Stomach smooth muscle (tissue), 2 donors: ENCODE results near the gene FABP1.
A peak's percentile ranks its signal among the peaks of the same experiment; 100 is the strongest.

ENCODE experiments used
- H3K27ac ChIP-seq: one replicate; pipeline ENCODE4 v1.7.0; 2013; ENCODE audit warnings: mild to moderate bottlenecking, low read length, inconsistent platforms
- H3K27me3 ChIP-seq, 2 donors: one replicate each; pipeline ENCODE4 v1.7.0; 2013; ENCODE audit warnings: low read length in 2 of 2; ENCODE audit not compliant: insufficient read depth in 2 of 2, control insufficient read depth in 1 of 2
- H3K36me3 ChIP-seq, 2 donors: one replicate each; pipeline ENCODE4 v1.7.0; 2013; ENCODE audit warnings: low read length in 2 of 2; ENCODE audit not compliant: control insufficient read depth in 2 of 2, insufficient read depth in 2 of 2
- H3K4me1 ChIP-seq: one replicate; pipeline ENCODE4 v1.7.0; 2013; ENCODE audit warnings: low read length; ENCODE audit not compliant: control insufficient read depth, insufficient read depth
- H3K4me3 ChIP-seq, 2 donors: one replicate each; pipeline ENCODE4 v1.7.0; 2013; ENCODE audit warnings: low read length in 2 of 2
- H3K9ac ChIP-seq, 2 donors: one replicate each; pipeline ENCODE4 v1.7.0; 2013; ENCODE audit warnings: low read length in 2 of 2, mild to moderate bottlenecking in 1 of 2
- H3K9me3 ChIP-seq, 2 donors: one replicate each; pipeline ENCODE4 v1.7.0; 2013; ENCODE audit warnings: low read length in 2 of 2; ENCODE audit not compliant: control insufficient read depth in 2 of 2
- donor health status: healthy.
- donor health status: Pancreatic carcinoma.

The FABP1 gene

GRCh38 chr2:88091943-88092342, 35.9 kb downstream of the FABP1 start:
- H3K27ac ChIP-seq, result peak overlapping the region; percentile 6
- H3K27me3 ChIP-seq, result no peaks in the 10 kb centered on the region
- no peak overlapping the region for H3K4me3 ChIP-seq
- no peaks in the 10 kb centered on the region for H3K9me3 ChIP-seq
- peaks cover 34 to 51% of the 10 kb centered on the region in 2 donors for H3K36me3 ChIP-seq
- no peak overlapping the region for H3K9ac ChIP-seq
- no peaks in the 10 kb centered on the region for H3K4me1 ChIP-seq

- Histone ChIP-seq H3K4me1 (no peaks in the 10 kb centered on the region), H3K27me3 (no peaks in the 10 kb centered on the region), H3K27ac (no peak overlapping the region), H3K36me3 (peaks cover 29 to 44% of the 10 kb centered on the region in 2 donors), H3K9me3 (no peaks in the 10 kb centered on the region), H3K4me3 (no peak overlapping the region), H3K9ac (no peak overlapping the region)
These were observed 37.2 kb downstream of the FABP1 start for GRCh38 chr2:88090446-88091283.

- H3K9ac ChIP-seq, result no peak overlapping the region
- peaks cover 29 to 42% of the 10 kb centered on the region in 2 donors for H3K36me3 ChIP-seq
- no peak overlapping the region for H3K27ac ChIP-seq
- H3K9me3 ChIP-seq, result no peaks in the 10 kb centered on the region
- no peaks in the 10 kb centered on the region for H3K4me1 ChIP-seq
- H3K4me3 ChIP-seq, result no peak overlapping the region
- H3K27me3 ChIP-seq, result no peaks in the 10 kb centered on the region
These were observed 38.9 kb downstream of the FABP1 start for GRCh38 chr2:88088999-88089398.

GRCh38 chr2:88087763-88088162, 40.1 kb downstream of the FABP1 start:
- peaks cover 29 to 40% of the 10 kb centered on the region in 2 donors for H3K36me3 ChIP-seq
- no peaks in the 10 kb centered on the region for H3K27me3 ChIP-seq
- H3K9me3 ChIP-seq, result no peaks in the 10 kb centered on the region
- no peak overlapping the region for H3K9ac ChIP-seq
- no peaks in the 10 kb centered on the region for H3K4me1 ChIP-seq
- no peak overlapping the region for H3K4me3 ChIP-seq
- no peak overlapping the region for H3K27ac ChIP-seq

GRCh38 chr2:88087073-88087472, 40.8 kb downstream of the FABP1 start:
- Histone ChIP-seq H3K4me3 (no peak overlapping the region), H3K9me3 (no peaks in the 10 kb centered on the region), H3K9ac (no peak overlapping the region), H3K27ac (no peak overlapping the region), H3K4me1 (peaks cover 2% of the 10 kb centered on the region), H3K27me3 (no peaks in the 10 kb centered on the region), H3K36me3 (peaks cover 27 to 34% of the 10 kb centered on the region in 2 donors)

- H3K4me3 ChIP-seq, result no peak overlapping the region
- H3K9ac ChIP-seq, result no peak overlapping the region
- H3K36me3 ChIP-seq, result peaks cover 24 to 31% of the 10 kb centered on the region in 2 donors
- H3K27ac ChIP-seq, result no peak overlapping the region
- peaks cover 7% of the 10 kb centered on the region for H3K4me1 ChIP-seq
- no peaks in the 10 kb centered on the region for H3K27me3 ChIP-seq
- no peaks in the 10 kb centered on the region for H3K9me3 ChIP-seq
These were observed 41.5 kb downstream of the FABP1 start for GRCh38 chr2:88086401-88086800.

GRCh38 chr2:88085602-88086001, 42.3 kb downstream of the FABP1 start:
- Histone ChIP-seq H3K4me1 (peaks cover 7% of the 10 kb centered on the region), H3K27ac (no peak overlapping the region), H3K4me3 (no peak overlapping the region), H3K9me3 (no peaks in the 10 kb centered on the region), H3K36me3 (peaks cover 24 to 25% of the 10 kb centered on the region in 2 donors), H3K9ac (no peak overlapping the region), H3K27me3 (no peaks in the 10 kb centered on the region)

GRCh38 chr2:88085099-88085498, 42.8 kb downstream of the FABP1 start:
- no peak overlapping the region for H3K9ac ChIP-seq
- peaks cover 7% of the 10 kb centered on the region for H3K4me1 ChIP-seq
- H3K27ac ChIP-seq, result no peak overlapping the region
- peaks cover 22 to 24% of the 10 kb centered on the region in 2 donors for H3K36me3 ChIP-seq
- H3K27me3 ChIP-seq, result no peaks in the 10 kb centered on the region
- H3K4me3 ChIP-seq, result no peak overlapping the region
- no peaks in the 10 kb centered on the region for H3K9me3 ChIP-seq

- no peaks in the 10 kb centered on the region for H3K27me3 ChIP-seq
- no peak overlapping the region for H3K9ac ChIP-seq
- peak overlapping the region; percentile 24 for H3K27ac ChIP-seq
- H3K4me3 ChIP-seq, result no peak overlapping the region
- H3K4me1 ChIP-seq, result peaks cover 20% of the 10 kb centered on the region
- peaks cover 19 to 20% of the 10 kb centered on the region in 2 donors for H3K36me3 ChIP-seq
- H3K9me3 ChIP-seq, result no peaks in the 10 kb centered on the region
These were observed 45.1 kb downstream of the FABP1 start for GRCh38 chr2:88082781-88083180.

GRCh38 chr2:88081924-88082608, 45.8 kb downstream of the FABP1 start:
- Histone ChIP-seq H3K4me3 (no peak overlapping the region), H3K27me3 (no peaks in the 10 kb centered on the region), H3K9ac (no peak overlapping the region), H3K4me1 (peaks cover 25% of the 10 kb centered on the region), H3K27ac (peak overlapping the region; percentile 24), H3K9me3 (no peaks in the 10 kb centered on the region), H3K36me3 (peaks cover 12 to 13% of the 10 kb centered on the region in 2 donors)

- H3K27me3 ChIP-seq, result no peaks in the 10 kb centered on the region
- no peak overlapping the region for H3K4me3 ChIP-seq
- peaks cover 10 to 11% of the 10 kb centered on the region in 2 donors for H3K36me3 ChIP-seq
- H3K9me3 ChIP-seq, result no peaks in the 10 kb centered on the region
- peaks cover 31% of the 10 kb centered on the region for H3K4me1 ChIP-seq
- H3K27ac ChIP-seq, result no peak overlapping the region
- no peak overlapping the region for H3K9ac ChIP-seq
These were observed 47.3 kb downstream of the FABP1 start for GRCh38 chr2:88080545-88080944.
